Trophoblast cell (in vitro differentiated cells and primary cell): ENCODE measurements around the gene SHROOM3.

ENCODE experiments used
- DNase-seq, 2 donors: peaks; one replicate each; pipeline ENCODE4 v3.0.0-alpha.2; 2016
- H2AFZ ChIP-seq: 2 replicates; pipeline ENCODE4 v1.6.1; 2013; ENCODE audit warnings: low read length, moderate library complexity, mild to moderate bottlenecking; ENCODE audit not compliant: insufficient read depth, poor library complexity
- H2AK5ac ChIP-seq: 2 replicates; pipeline ENCODE4 v1.6.1; 2013; ENCODE audit warnings: mild to moderate bottlenecking, low read length
- H2BK120ac ChIP-seq: 2 replicates; pipeline ENCODE4 v1.6.1; 2013; ENCODE audit warnings: low read length, mild to moderate bottlenecking, moderate library complexity; ENCODE audit not compliant: insufficient read depth, poor library complexity
- H2BK12ac ChIP-seq: 2 replicates; pipeline ENCODE4 v1.6.1; 2013; ENCODE audit warnings: mild to moderate bottlenecking, low read length, moderate library complexity
- H2BK5ac ChIP-seq: 2 replicates; pipeline ENCODE4 v1.6.1; 2013; ENCODE audit warnings: low read length, low read depth, moderate library complexity, mild to moderate bottlenecking; ENCODE audit not compliant: poor library complexity
- H3K14ac ChIP-seq: 2 replicates; pipeline ENCODE4 v1.6.1; 2013; ENCODE audit warnings: mild to moderate bottlenecking, low read length
- H3K18ac ChIP-seq: 2 replicates; pipeline ENCODE4 v1.6.1; 2013; ENCODE audit warnings: mild to moderate bottlenecking, low read length
- H3K23ac ChIP-seq: 2 replicates; pipeline ENCODE4 v1.6.1; 2013; ENCODE audit warnings: low read length
- H3K27ac ChIP-seq: 2 replicates; pipeline ENCODE4 v1.5.1; 2013; ENCODE audit warnings: low read depth, mild to moderate bottlenecking, inconsistent platforms, low read length, moderate library complexity
- H3K27me3 ChIP-seq: 2 replicates; pipeline ENCODE4 v1.6.1; 2013; ENCODE audit warnings: inconsistent platforms, mild to moderate bottlenecking, low read length, moderate library complexity; ENCODE audit not compliant: insufficient read depth
- H3K36me3 ChIP-seq, 2 experiments: 1 replicate in 1 of 2; 2 replicates in 1 of 2; pipeline ENCODE4 v1.6.1; 2013; ENCODE audit warnings: low read length in 2 of 2, mild to moderate bottlenecking in 2 of 2, moderate library complexity in 1 of 2; ENCODE audit not compliant: insufficient read depth in 2 of 2, control insufficient read depth in 1 of 2
- H3K4ac ChIP-seq: 2 replicates; pipeline ENCODE4 v1.6.1; 2013; ENCODE audit warnings: low read depth, mild to moderate bottlenecking, low read length, moderate library complexity
- H3K4me1 ChIP-seq, 2 experiments: 1 replicate in 1 of 2; 2 replicates in 1 of 2; pipeline ENCODE4 v1.6.1; 2013; ENCODE audit warnings: low read length in 2 of 2, mild to moderate bottlenecking in 2 of 2, moderate library complexity in 1 of 2; ENCODE audit not compliant: insufficient read depth in 2 of 2, control insufficient read depth in 1 of 2
- H3K4me2 ChIP-seq: 2 replicates; pipeline ENCODE4 v1.6.1; 2013; ENCODE audit warnings: inconsistent platforms, mild to moderate bottlenecking, low read length, moderate library complexity
- H3K4me3 ChIP-seq: 2 replicates; pipeline ENCODE4 v1.5.1; 2013; ENCODE audit warnings: mild to moderate bottlenecking, low read depth, low read length, inconsistent platforms
- H3K79me1 ChIP-seq: one replicate; pipeline ENCODE4 v1.6.1; 2013; ENCODE audit warnings: low read length
- H3K79me2 ChIP-seq: 2 replicates; pipeline ENCODE4 v1.6.1; 2013; ENCODE audit warnings: low read length, mild to moderate bottlenecking; ENCODE audit not compliant: control insufficient read depth, insufficient read depth, poor library complexity
- H3K9ac ChIP-seq: 2 replicates; pipeline ENCODE4 v1.6.1; 2013; ENCODE audit warnings: mild to moderate bottlenecking, low read length
- H3K9me3 ChIP-seq: 2 replicates; pipeline ENCODE4 v1.6.1; 2013; ENCODE audit warnings: low read depth, mild to moderate bottlenecking, control low read depth, inconsistent platforms, low read length; ENCODE audit not compliant: insufficient read depth
- H4K12ac ChIP-seq: 2 replicates; pipeline ENCODE4 v1.6.1; 2013; ENCODE audit warnings: low read depth, mild to moderate bottlenecking, low read length, moderate library complexity
- H4K8ac ChIP-seq: 2 replicates; pipeline ENCODE4 v1.6.1; 2013; ENCODE audit warnings: low read depth, mild to moderate bottlenecking, low read length, moderate library complexity
- H4K91ac ChIP-seq: one replicate; pipeline ENCODE4 v1.6.1; 2013; ENCODE audit warnings: low read depth, mild to moderate bottlenecking, low read length, moderate library complexity
- WGBS: extraction: QIAGEN DNeasy Blood & Tissue Kit; methylation state at CpG from one replicate; pipeline ENCODE4 v1.1.7; 2013; ENCODE audit warnings: missing lambda C conversion rate; ENCODE audit not compliant: insufficient read length, insufficient coverage; ENCODE audit errors: extremely low coverage; 5-methylcytosine and 5-hydroxymethylcytosine counted together

SHROOM3 gene

DNA sequence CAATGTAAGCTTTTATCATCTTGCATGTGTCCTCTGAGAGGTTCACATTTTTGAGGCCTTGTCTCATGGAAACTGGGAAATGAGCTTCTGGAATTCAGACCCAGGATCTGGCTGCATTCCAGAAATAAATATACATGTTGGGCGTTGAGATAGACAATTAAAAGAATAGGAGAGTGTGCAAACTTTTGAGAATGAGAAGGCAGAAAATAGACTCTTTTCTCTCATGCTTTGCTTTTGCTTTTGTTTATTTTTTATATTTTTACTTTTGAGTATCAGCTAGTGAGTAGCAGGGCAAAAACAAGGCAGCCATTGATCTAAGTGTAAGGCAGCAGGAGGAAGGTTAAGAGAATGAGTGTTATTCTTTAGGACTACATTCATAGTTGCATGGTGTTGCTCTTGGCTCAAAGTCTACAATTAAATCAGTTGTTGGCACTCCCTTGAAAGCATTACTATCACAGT, 12.4 kb downstream of the SHROOM3 start:
- H2AK5ac ChIP-seq, result no peak overlapping the region
- H3K27me3 ChIP-seq, result no peaks in the 10 kb centered on the region
- no peak overlapping the region for H3K18ac ChIP-seq
- no peak overlapping the region for H3K14ac ChIP-seq
- H4K8ac ChIP-seq, result no peak overlapping the region
- no peak overlapping the region for H3K4ac ChIP-seq
- no peak for DNase-seq
- H4K91ac ChIP-seq, result no peak overlapping the region
- H3K27ac ChIP-seq, result no peak overlapping the region
- WGBS, result no CpG with 5 or more reads among the region's 1 CpG
- H2AFZ ChIP-seq, result no peak overlapping the region
- H3K79me1 ChIP-seq, result no peaks in the 10 kb centered on the region
- no peak overlapping the region for H4K12ac ChIP-seq
- H3K4me2 ChIP-seq, result no peak overlapping the region
- no peak overlapping the region for H2BK12ac ChIP-seq
- H3K9ac ChIP-seq, result no peak overlapping the region
- H3K9me3 ChIP-seq, result no peaks in the 10 kb centered on the region
- no peak overlapping the region for H3K4me3 ChIP-seq
- H3K23ac ChIP-seq, result no peak overlapping the region
- no peak overlapping the region for H2BK5ac ChIP-seq
- no peaks in the 10 kb centered on the region for H3K4me1 ChIP-seq
- H3K36me3 ChIP-seq, result no peaks in the 10 kb centered on the region
- no peaks in the 10 kb centered on the region for H3K79me2 ChIP-seq
- no peak overlapping the region for H2BK120ac ChIP-seq

GRCh38 chr4:76448211-76448610, 13.2 kb downstream of the SHROOM3 start:
- Histone ChIP-seq H3K9me3 (no peaks in the 10 kb centered on the region), H2AFZ (no peak overlapping the region), H4K8ac (no peak overlapping the region), H3K14ac (no peak overlapping the region), H3K18ac (no peak overlapping the region), H2BK5ac (no peak overlapping the region), H2BK12ac (no peak overlapping the region), H4K91ac (peak overlapping the region; percentile 7), H3K4me3 (no peak overlapping the region), H3K9ac (no peak overlapping the region), H2AK5ac (peak overlapping the region; percentile 7), H3K27me3 (no peaks in the 10 kb centered on the region), H3K4me1 (no peaks in the 10 kb centered on the region), H3K79me2 (no peaks in the 10 kb centered on the region), H3K79me1 (no peaks in the 10 kb centered on the region), H3K36me3 (no peaks in the 10 kb centered on the region), H4K12ac (no peak overlapping the region), H3K23ac (no peak overlapping the region), H2BK120ac (no peak overlapping the region), H3K27ac (no peak overlapping the region), H3K4ac (no peak overlapping the region), H3K4me2 (no peak overlapping the region)
- WGBS, result no CpG with 5 or more reads among the region's 3 CpGs
- no peak for DNase-seq

- Histone ChIP-seq H3K4ac (no peak overlapping the region), H3K4me3 (no peak overlapping the region), H3K27ac (no peak overlapping the region), H3K9me3 (no peaks in the 10 kb centered on the region), H2AFZ (no peak overlapping the region), H2BK120ac (no peak overlapping the region), H3K27me3 (no peaks in the 10 kb centered on the region), H4K12ac (no peak overlapping the region), H3K23ac (no peak overlapping the region), H4K91ac (no peak overlapping the region), H3K9ac (no peak overlapping the region), H3K4me2 (no peak overlapping the region), H2BK5ac (no peak overlapping the region), H3K18ac (no peak overlapping the region), H4K8ac (no peak overlapping the region), H3K14ac (no peak overlapping the region), H3K36me3 (no peaks in the 10 kb centered on the region), H2BK12ac (no peak overlapping the region), H3K79me1 (no peaks in the 10 kb centered on the region), H3K4me1 (no peaks in the 10 kb centered on the region), H3K79me2 (no peaks in the 10 kb centered on the region), H2AK5ac (no peak overlapping the region)
- WGBS, result no CpG with 5 or more reads among the region's 3 CpGs
- DNase-seq, result no peak
These were observed 14.3 kb downstream of the SHROOM3 start for GRCh38 chr4:76449362-76449767.

DNA sequence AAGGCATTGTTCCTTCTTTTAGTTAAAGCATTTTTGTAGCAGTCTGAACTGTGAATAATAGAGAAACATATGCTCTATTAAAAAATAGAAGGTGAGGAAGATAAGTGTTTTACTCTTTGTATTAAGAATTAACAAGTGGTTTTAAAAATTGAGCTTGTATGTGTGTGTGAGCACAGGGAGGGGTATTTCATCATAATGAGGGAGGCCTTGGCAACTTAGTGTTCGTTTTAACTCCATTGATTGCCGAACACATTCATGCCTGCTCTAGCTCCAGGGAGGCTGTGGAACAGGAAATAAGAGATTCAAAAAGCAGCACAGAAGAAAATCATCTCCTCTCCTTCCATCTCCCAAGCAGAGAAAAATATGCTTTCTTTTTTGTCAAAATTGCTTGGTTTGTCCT, 14.8 kb downstream of the SHROOM3 start:
- Histone ChIP-seq H3K9ac (no peak overlapping the region), H3K4me1 (no peaks in the 10 kb centered on the region), H2AFZ (no peak overlapping the region), H3K79me2 (no peaks in the 10 kb centered on the region), H3K27me3 (no peaks in the 10 kb centered on the region), H2BK5ac (no peak overlapping the region), H3K9me3 (no peaks in the 10 kb centered on the region), H3K79me1 (no peaks in the 10 kb centered on the region), H3K4me2 (no peak overlapping the region), H3K14ac (no peak overlapping the region), H2BK120ac (no peak overlapping the region), H3K4ac (no peak overlapping the region), H3K18ac (no peak overlapping the region), H3K4me3 (no peak overlapping the region), H4K91ac (no peak overlapping the region), H2AK5ac (no peak overlapping the region), H3K36me3 (no peaks in the 10 kb centered on the region), H4K8ac (no peak overlapping the region), H2BK12ac (no peak overlapping the region), H3K27ac (no peak overlapping the region), H3K23ac (no peak overlapping the region), H4K12ac (no peak overlapping the region)
- no CpG with 5 or more reads among the region's 2 CpGs for WGBS
- DNase-seq, result no peak
